Measurements from ENCODE around the gene CCDC149.

Gene CCDC149

DNA sequence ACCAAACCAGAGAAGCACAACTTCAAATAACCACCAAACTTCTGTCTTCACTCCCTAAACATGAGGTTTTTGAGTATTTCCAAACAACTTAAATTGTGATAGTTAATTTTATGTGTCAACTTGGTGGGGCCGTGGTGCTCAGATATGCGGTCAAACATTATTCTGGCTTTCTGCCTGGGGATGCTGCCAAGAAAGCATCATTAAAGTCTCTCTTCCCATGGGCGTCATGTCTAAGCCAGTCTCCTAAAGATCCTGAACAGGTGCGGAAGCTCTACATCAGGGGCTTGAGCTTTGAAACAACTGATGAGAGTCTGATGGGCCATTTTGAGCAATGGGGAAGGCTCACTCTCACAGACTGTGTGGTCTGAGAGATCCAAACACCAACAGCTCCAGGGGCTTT is 141.6 kb downstream of the CCDC149 start:
- DNase-seq, result no peak

DNA sequence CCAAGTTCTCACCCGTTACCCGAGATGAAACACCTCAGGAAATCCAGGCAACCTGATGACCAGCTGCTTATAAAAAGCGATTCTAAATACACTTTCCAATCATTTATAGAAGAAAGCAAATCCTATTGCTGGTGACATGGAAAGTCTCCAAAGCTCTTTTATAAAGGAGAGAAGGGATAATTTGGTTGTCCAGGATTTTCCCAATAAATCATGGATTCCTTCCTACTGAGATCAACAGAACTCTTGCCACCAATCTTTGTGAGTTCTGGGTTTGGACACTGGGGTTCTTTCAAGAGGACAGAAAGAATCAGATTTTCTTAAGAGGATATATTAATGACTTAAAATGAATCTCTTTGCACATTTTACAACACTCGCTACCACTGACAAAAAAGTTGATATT is 142.2 kb downstream of the CCDC149 start:
- DNase-seq, result no peak

DNA sequence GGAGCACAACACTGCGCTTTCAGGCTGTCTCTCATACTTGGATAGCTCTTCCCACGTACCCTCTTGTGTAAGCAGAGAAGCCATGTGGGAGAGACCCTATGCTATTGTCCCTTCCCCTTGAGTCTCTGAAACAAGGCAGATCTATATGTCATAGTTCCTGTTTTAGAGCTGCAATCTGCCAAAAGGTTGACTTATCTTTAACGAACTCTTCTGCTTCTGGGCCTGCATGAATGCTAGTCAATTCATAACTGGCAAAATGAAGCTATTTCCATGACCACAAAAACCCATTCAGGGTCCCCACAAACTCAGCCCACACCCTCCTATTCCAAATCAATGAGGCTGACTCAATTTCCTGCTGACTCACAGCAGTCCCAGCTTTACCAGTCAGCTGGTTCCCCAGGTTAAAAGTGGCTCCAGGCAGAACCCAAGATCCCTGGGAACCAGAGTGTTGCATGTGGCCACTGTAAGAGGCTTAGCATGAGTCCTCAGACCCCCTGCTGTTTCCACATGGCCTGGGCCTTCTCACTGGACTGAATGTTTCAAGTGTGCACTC is 142.7 kb downstream of the CCDC149 start:
- no peak for DNase-seq

DNA sequence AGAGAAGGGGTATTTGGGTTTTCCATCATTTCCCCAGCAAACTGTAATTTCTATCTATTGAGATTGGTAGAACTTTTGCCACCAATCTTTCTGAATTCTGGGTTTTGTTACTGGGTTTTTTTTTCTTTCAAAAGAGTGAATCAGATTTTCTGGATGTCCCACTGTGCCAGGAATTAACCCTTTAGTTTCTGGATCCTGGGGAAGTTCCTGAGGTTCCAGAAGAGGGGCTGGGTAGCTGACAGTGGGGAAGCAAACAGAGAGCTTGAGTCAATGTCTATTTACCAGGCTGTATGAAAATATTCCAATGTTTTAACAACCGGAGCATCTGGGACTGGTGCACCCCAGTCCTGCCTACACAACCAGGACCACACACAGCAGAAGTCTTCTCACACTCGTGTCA is 143.3 kb downstream of the CCDC149 start:
- no peak for DNase-seq

DNA sequence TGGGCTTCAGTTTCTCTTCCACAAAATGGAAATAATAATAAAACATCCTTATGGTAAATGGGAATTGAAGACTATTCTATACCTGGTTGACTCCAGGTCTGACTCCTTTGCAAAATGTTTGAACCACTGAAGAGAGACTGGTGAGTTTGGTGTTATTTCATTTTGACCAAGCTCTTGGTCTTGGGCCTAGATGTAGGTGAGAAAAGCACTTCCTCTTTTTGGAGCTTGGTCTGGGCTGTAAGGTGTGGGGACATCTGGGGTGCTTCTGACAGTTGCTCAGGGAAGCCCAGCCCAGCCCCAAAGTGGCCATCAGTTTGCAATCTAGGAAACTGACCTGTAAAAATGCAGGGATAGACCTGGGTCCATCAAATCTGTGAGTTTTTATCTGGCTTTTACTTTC is 144.2 kb downstream of the CCDC149 start:
- DNase-seq, result no peak

DNA sequence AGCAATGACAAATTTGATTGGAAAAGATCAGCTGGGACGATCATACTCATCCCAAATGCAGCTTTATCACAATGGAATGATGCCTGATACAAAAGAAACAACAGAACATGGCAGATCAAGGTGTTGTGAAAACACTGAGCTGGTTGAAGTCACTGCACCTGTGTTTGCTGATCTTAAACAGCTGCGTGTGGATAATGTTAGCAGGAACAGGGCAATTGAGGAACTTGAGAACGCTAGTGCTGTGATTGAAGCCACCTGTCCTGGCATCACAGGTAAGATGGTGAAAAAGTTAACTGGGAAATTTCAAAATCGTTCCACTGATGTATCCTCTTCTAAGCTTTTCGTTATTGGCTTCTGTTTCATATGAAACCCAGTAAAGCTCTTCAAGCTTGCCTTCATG is 144.8 kb downstream of the CCDC149 start:
- no peak for DNase-seq

DNA sequence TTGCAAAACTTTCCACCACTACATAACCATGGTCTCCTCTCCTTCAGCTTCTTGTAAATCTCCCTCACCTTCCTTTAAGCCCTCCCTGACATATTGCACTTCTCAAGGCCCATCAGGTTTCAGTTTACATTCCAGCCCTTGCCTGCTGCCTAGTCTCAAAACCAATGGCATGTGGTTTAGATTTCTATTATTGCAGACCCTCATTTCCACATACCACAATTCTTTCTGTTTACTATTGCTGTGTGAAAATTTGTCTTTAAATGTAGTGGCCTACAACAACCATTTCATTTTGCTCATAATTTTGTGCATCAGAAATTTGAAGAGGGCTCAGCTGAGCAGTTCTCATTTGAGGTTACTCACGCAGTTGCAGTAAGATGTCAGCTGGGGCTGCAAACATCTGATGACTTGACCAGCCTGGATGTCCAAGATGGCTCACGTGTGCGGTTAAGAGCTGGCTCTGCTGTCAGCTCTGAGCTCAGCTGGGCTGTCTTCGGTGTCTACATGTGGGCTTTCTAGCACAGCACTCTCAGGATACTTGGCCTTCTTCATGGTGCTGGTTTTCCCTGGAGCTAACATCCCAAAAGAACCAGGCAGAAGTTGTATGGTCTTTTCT is 147.4 kb downstream of the CCDC149 start:
- no peak for DNase-seq

DNA sequence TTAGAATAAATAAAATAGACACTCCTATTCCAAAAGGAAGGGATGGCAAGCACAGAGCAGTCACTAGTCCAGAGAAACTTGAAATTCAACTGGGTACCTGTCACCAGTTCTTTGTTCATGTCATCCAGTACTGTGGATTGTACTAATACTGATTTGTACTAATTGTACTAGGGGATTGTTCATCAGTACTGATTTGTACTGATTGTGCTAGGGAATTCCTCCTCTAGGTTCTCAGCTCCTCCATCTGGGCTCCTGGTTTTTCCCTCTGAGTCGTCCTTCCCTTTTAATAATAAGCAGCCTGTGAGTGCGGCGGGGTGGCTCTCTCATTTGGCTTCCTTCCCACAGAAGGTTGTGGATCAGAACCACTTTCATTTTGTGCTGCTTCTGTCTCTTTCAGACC is 148.5 kb downstream of the CCDC149 start:
- DNase-seq, result no peak

DNA sequence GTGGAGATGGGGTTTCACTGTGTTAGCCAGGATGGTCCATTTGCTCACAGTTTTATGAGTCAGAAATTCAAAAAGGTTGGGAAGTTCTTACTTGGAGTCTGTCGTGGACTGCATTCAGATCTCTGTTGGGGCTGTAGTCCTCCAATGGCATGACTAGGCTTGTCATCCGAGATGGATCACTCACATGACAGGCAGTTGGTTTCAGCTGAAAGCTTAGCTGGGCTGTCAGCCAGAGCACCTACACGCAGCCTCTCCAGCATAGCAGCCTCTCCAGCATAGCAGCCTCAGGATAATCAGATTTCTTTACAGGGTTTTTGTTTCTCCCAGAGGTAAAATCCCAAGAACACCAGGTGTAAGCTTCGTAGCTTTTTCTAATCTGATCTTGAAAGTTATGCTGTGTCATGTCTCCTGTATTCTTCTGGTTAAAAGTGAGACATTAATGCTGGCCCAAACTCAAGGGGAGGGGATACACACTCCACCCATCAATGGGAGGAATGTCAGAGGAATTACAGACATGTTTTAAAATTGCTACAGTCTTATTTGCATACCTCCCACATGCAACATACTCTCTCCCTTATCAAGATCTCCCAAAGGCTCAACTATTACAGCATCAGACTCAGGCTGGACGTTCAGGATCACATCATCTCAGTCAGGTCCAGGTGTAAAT is 149.1 kb downstream of the CCDC149 start:
- DNase-seq, result no peak

Data from stimulated activated CD4-positive, alpha-beta T cell treated with anti-CD3 and anti-CD28 coated beads, Interleukin-4, amount 100 ng/mL, for 24 hours (primary cell).